HEK293 (cell line): ENCODE results near the gene MMRN2.
"Not testable (repeated sequence)": the region's sequence is repeated elsewhere in the genome, so short reads cannot be mapped to it uniquely, and the experiment has no call there.

Experiments used
- CTCF ChIA-PET: fragments of 350-600 bp; formaldehyde crosslinking; extraction: SDS; loops from one replicate; lab custom pipeline; 2021; ENCODE audit warnings: antibody characterized with exemption; lab: Yijun Ruan, JAX
- POLR2A ChIA-PET: fragments of 300-600 bp; formaldehyde crosslinking; extraction: SDS; loops from one replicate; lab custom pipeline; 2020; ENCODE audit warnings: antibody characterized with exemption, inconsistent platforms; lab: Yijun Ruan, JAX
- H3K27ac ChIP-seq: fragments of 200-500 bp; sonication (Bioruptor generic); 2 replicates; pipeline ENCODE4 v1.5.1; 2014; ENCODE audit warnings: low read depth, low read length, control low read depth, inconsistent platforms; ENCODE audit errors: extremely low read depth
- H3K36me3 ChIP-seq, 2 experiments: fragments of 200-500 bp in 1 of 2; sonication (Bioruptor generic) in 1 of 2; 1 replicate in 1 of 2; 2 replicates in 1 of 2; pipeline ENCODE4 v1.5.1; 2014 to 2017; ENCODE audit warnings: inconsistent platforms in 2 of 2, low read length in 2 of 2; ENCODE audit not compliant: control insufficient read depth in 2 of 2, insufficient read depth in 1 of 2
- H3K4me1 ChIP-seq: fragments of 200-500 bp; sonication (Bioruptor generic); 2 replicates; pipeline ENCODE4 v1.5.1; 2014; ENCODE audit warnings: mild to moderate bottlenecking, low read length, inconsistent platforms; ENCODE audit not compliant: control insufficient read depth, insufficient read depth
- H3K4me3 ChIP-seq: 2 replicates; pipeline ENCODE4 v1.5.1; 2011; ENCODE audit warnings: low read depth, mild to moderate bottlenecking, control low read depth, low read length, moderate library complexity
- H3K9me3 ChIP-seq: fragments of 200-500 bp; sonication (Bioruptor generic); 2 replicates; pipeline ENCODE4 v1.5.1; 2014; ENCODE audit warnings: low read depth, low read length, inconsistent platforms; ENCODE audit not compliant: control insufficient read depth, insufficient read depth
- AEBP2 ChIP-seq: fragments of 450-650 bp; formaldehyde crosslinking; IDR thresholded peaks from 2 replicates; pipeline ENCODE4 v1.5.1; 2016; ENCODE audit warnings: missing biosample characterization, missing genetic modification characterization, borderline replicate concordance
- GLI4 ChIP-seq: fragments of 450-650 bp; formaldehyde crosslinking; IDR thresholded peaks from 2 replicates; pipeline ENCODE4 v1.5.1; 2016; ENCODE audit warnings: missing biosample characterization, missing genetic modification characterization
- GLIS1 ChIP-seq: fragments of 450-650 bp; formaldehyde crosslinking; IDR thresholded peaks from 2 replicates; pipeline ENCODE4 v1.5.1; 2016; ENCODE audit warnings: missing biosample characterization, missing genetic modification characterization
- GLIS2 ChIP-seq: fragments of 450-650 bp; formaldehyde crosslinking; IDR thresholded peaks from 2 replicates; pipeline ENCODE4 v1.5.1; 2016; ENCODE audit warnings: missing biosample characterization, missing genetic modification characterization
- INSM2 ChIP-seq: fragments of 450-650 bp; formaldehyde crosslinking; IDR thresholded peaks from 2 replicates; pipeline ENCODE4 v1.5.1; 2016; ENCODE audit warnings: missing biosample characterization, missing genetic modification characterization
- KLF1 ChIP-seq: fragments of 450-650 bp; formaldehyde crosslinking; IDR thresholded peaks from 2 replicates; pipeline ENCODE4 v1.5.1; 2016; ENCODE audit warnings: missing biosample characterization, missing genetic modification characterization
- KLF16 ChIP-seq: fragments of 450-650 bp; formaldehyde crosslinking; IDR thresholded peaks from 2 replicates; pipeline ENCODE4 v1.5.1; 2017; ENCODE audit warnings: missing biosample characterization, missing genetic modification characterization
- PRDM6 ChIP-seq: fragments of 450-650 bp; formaldehyde crosslinking; IDR thresholded peaks from 2 replicates; pipeline ENCODE4 v1.5.1; 2017; ENCODE audit warnings: missing biosample characterization, missing genetic modification characterization
- SCRT1 ChIP-seq: fragments of 450-650 bp; formaldehyde crosslinking; IDR thresholded peaks from 2 replicates; pipeline ENCODE4 v1.5.1; 2016; ENCODE audit warnings: missing biosample characterization, missing genetic modification characterization, borderline replicate concordance
- ZBTB11 ChIP-seq: fragments of 450-650 bp; formaldehyde crosslinking; conservative IDR thresholded peaks from 2 replicates; pipeline ENCODE4 v1.5.1; 2016; ENCODE audit warnings: low read depth, missing biosample characterization, missing genetic modification characterization
- ZFHX2 ChIP-seq: fragments of 450-650 bp; formaldehyde crosslinking; conservative IDR thresholded peaks from 2 replicates; pipeline ENCODE4 v1.5.1; 2016; ENCODE audit warnings: missing biosample characterization, missing genetic modification characterization
- ZNF114 ChIP-seq: fragments of 450-650 bp; formaldehyde crosslinking; IDR thresholded peaks from 2 replicates; pipeline ENCODE4 v1.5.0; 2017; ENCODE audit warnings: missing biosample characterization, missing genetic modification characterization
- ZNF19 ChIP-seq: fragments of 450-650 bp; formaldehyde crosslinking; IDR thresholded peaks from 2 replicates; pipeline ENCODE4; 2016; ENCODE audit warnings: missing biosample characterization, missing genetic modification characterization, low read depth
- ZNF23 ChIP-seq: fragments of 450-650 bp; formaldehyde crosslinking; IDR thresholded peaks from 2 replicates; pipeline ENCODE4 v1.5.1; 2016; ENCODE audit warnings: missing biosample characterization, missing genetic modification characterization, borderline replicate concordance
- ZNF324 ChIP-seq: fragments of 450-650 bp; formaldehyde crosslinking; IDR thresholded peaks from 2 replicates; pipeline ENCODE4 v1.5.1; 2016; ENCODE audit warnings: missing biosample characterization, missing genetic modification characterization
- ZNF350 ChIP-seq: fragments of 450-650 bp; formaldehyde crosslinking; IDR thresholded peaks from 2 replicates; pipeline ENCODE4 v1.5.0; 2017; ENCODE audit warnings: missing biosample characterization, mild to moderate bottlenecking, missing genetic modification characterization
- ZNF362 ChIP-seq: fragments of 450-650 bp; formaldehyde crosslinking; IDR thresholded peaks from 2 replicates; pipeline ENCODE4 v1.5.1; 2016; ENCODE audit warnings: missing biosample characterization, missing genetic modification characterization
- ZNF488 ChIP-seq: fragments of 450-650 bp; formaldehyde crosslinking; IDR thresholded peaks from 2 replicates; pipeline ENCODE4 v1.5.1; 2016; ENCODE audit warnings: missing biosample characterization, missing genetic modification characterization
- ZNF571 ChIP-seq: fragments of 450-650 bp; formaldehyde crosslinking; IDR thresholded peaks from 2 replicates; pipeline ENCODE4 v1.5.0; 2017; ENCODE audit warnings: missing biosample characterization, missing genetic modification characterization
- ZNF610 ChIP-seq: fragments of 450-650 bp; formaldehyde crosslinking; IDR thresholded peaks from 2 replicates; pipeline ENCODE4 v1.5.1; 2016; ENCODE audit warnings: missing biosample characterization, missing genetic modification characterization, borderline replicate concordance
- ZNF626 ChIP-seq: fragments of 450-650 bp; sonication (Bioruptor Pico); formaldehyde crosslinking; IDR thresholded peaks from 2 replicates; pipeline ENCODE4 v1.5.1; 2018; ENCODE audit warnings: missing biosample characterization, missing genetic modification characterization, inconsistent platforms
- ZNF670 ChIP-seq: fragments of 450-650 bp; formaldehyde crosslinking; IDR thresholded peaks from 2 replicates; pipeline ENCODE4 v1.5.1; 2016; ENCODE audit warnings: missing biosample characterization, missing genetic modification characterization, low read depth

MMRN2 gene

GRCh38 chr10:86941426-86941825 lies 16.0 kb downstream of the MMRN2 start (continued):
- TF ChIP-seq ZNF350 (tag by site-specific recombination) = no peak
- TF ChIP-seq KLF1 = no peak
- TF ChIP-seq ZBTB11 (tag by site-specific recombination) = no peak
- no peak for TF ChIP-seq ZNF488 (tag by site-specific recombination)
- TF ChIP-seq ZNF571 (tag by site-specific recombination) = no peak
- TF ChIP-seq INSM2 (tag by site-specific recombination) = no peak
- no peak for TF ChIP-seq AEBP2 (tag by site-specific recombination)
- no peak for TF ChIP-seq GLI4 (tag by site-specific recombination)

- H3K36me3 ChIP-seq = no peaks in the 10 kb centered on the region
- no peaks in the 10 kb centered on the region for H3K9me3 ChIP-seq
- TF ChIP-seq GLIS1 (tag by site-specific recombination) (no peak), ZNF23 (tag by site-specific recombination) (no peak), KLF16 (tag by site-specific recombination) (no peak), KLF1 (no peak), ZNF362 (tag by site-specific recombination) (no peak), ZFHX2 (tag by site-specific recombination) (no peak), SCRT1 (tag by site-specific recombination) (no peak), ZNF324 (tag by site-specific recombination) (no peak), ZNF610 (tag by site-specific recombination) (no peak), ZNF114 (tag by site-specific recombination) (no peak), ZNF488 (tag by site-specific recombination) (no peak), ZNF626 (tag by site-specific recombination) (no peak), GLIS2 (tag by site-specific recombination) (no peak), ZNF670 (no peak), ZNF350 (tag by site-specific recombination) (no peak), ZNF19 (no peak), PRDM6 (tag by site-specific recombination) (no peak)
- TF ChIP-seq, all 188 proteins: peak for 0
- H3K4me1 ChIP-seq = no peaks in the 10 kb centered on the region
- ChIA-PET CTCF (interaction anchor here (0.7 to 1.9 kb wide), 3 partner anchors 18 to 252 kb away, joined by 3 to 11 read pairs (median 4); partner anchors contain the start of gene SNCG), POLR2A (no interaction called here)
- no peak overlapping the region for H3K27ac ChIP-seq
- H3K4me3 ChIP-seq = no peak overlapping the region
Measured at GRCh38 chr10:86940677-86941076, 16.7 kb downstream of the MMRN2 start.

- H3K27ac ChIP-seq, H3K4me1 ChIP-seq, H3K36me3 ChIP-seq, POLR2A ChIA-PET, H3K4me3 ChIP-seq, H3K9me3 ChIP-seq: not testable (repeated sequence)
- CTCF ChIA-PET = interaction anchor here (0.6 to 3.3 kb wide), 19 partner anchors 9 to 1340 kb away, joined by 3 to 23 read pairs (median 4); partner anchors contain the start of gene SNCG
Measured at GRCh38 chr10:86940076-86940475, 17.3 kb downstream of the MMRN2 start.
